Measurements from ENCODE around the gene KCNMA1.

GRCh38 chr10:77297393-77297739 is 340.2 kb downstream of the KCNMA1 start:
- TF ChIP-seq CTCF (IDR thresholded peaks at IDR 0.05) (no peak), EZH2 (IDR thresholded peaks at IDR 0.05; ENCODE audit: borderline replicate concordance, insufficient read depth, low read depth, low read length, poor library complexity, severe bottlenecking) (no peak)

Data from B cell (primary cell).